SJSA1 (cell line): ENCODE data around the gene RRBP1. TPM values are rescaled to one million over a fixed set of nuclear protein-coding genes. Genes with fewer than 3 reads are reported as not detected.

Experiments
- DNase-seq, 2 experiments: peaks; one replicate each; pipeline ENCODE4 v3.0.0-alpha.2; 2015 to 2020; ENCODE audit warnings: low spot score in 2 of 2, low read depth in 1 of 2
- H3K27ac ChIP-seq: fragments of 250-450 bp; sonication (Bioruptor Pico); 2 replicates; pipeline ENCODE4 v1.5.1; 2020; ENCODE audit warnings: mild to moderate bottlenecking, moderate library complexity
- H3K27me3 ChIP-seq: fragments of 250-450 bp; sonication (Bioruptor Pico); replicated peaks from 2 replicates; pipeline ENCODE4 v1.5.1; 2020; ENCODE audit warnings: mild to moderate bottlenecking, moderate library complexity
- H3K36me3 ChIP-seq: fragments of 250-450 bp; sonication (Bioruptor Pico); 2 replicates; pipeline ENCODE4 v1.5.1; 2020; ENCODE audit warnings: mild to moderate bottlenecking
- H3K4me1 ChIP-seq: fragments of 250-450 bp; sonication (Bioruptor Pico); replicated peaks from 2 replicates; pipeline ENCODE4 v1.6.1; 2021; ENCODE audit warnings: mild to moderate bottlenecking
- H3K4me3 ChIP-seq: fragments of 250-450 bp; sonication (Bioruptor Pico); 2 replicates; pipeline ENCODE4 v1.5.1; 2020; ENCODE audit warnings: mild to moderate bottlenecking
- H3K9me3 ChIP-seq: fragments of 250-450 bp; sonication (Bioruptor Pico); replicated peaks from 2 replicates; pipeline ENCODE4 v1.5.1; 2020; ENCODE audit warnings: mild to moderate bottlenecking
- total RNA-seq: library from RNA; depleted of rRNA; stranded (reverse); fragments of >200 nt; shearing (Covaris generic); gene quantifications from 2 replicates; pipeline ENCODE4 v1.2.3, GENCODE V29; 2014

The RRBP1 gene
- total RNA-seq, 1 experiment from 2014 or later = 272 TPM

DNA sequence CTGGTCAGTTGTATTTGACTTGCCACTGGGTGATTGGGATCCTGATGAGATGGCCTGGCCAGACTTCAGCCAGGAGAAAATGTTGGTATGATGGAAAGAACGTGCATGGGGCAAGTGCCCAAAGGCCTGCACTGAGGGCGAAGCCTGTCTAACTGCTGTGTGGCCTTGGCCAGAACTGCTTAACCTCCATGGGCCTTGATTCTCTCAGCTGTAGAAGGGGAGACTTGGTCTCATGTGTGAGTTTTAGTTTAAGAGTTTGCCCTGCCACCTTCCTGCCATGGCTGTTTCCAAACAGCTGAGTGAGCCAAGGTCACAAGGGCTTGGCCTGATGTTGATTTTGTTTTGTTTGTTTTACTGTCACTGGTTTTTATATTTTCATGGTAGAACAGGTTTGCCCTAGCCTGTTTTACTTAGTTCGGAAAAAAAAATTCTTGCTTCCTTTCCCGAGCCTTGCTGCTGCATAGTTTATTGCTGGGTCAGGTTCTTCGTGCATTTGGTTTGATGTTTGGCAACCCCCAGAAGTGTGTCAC lies 76.8 kb downstream of the RRBP1 start:
- Histone ChIP-seq H3K27ac (no peak overlapping the region), H3K27me3 (no peaks in the 10 kb centered on the region), H3K36me3 (peaks cover 91% of the 10 kb centered on the region), H3K4me1 (no peaks in the 10 kb centered on the region), H3K9me3 (no peaks in the 10 kb centered on the region), H3K4me3 (no peak overlapping the region)
- DNase-seq = no peak

DNA sequence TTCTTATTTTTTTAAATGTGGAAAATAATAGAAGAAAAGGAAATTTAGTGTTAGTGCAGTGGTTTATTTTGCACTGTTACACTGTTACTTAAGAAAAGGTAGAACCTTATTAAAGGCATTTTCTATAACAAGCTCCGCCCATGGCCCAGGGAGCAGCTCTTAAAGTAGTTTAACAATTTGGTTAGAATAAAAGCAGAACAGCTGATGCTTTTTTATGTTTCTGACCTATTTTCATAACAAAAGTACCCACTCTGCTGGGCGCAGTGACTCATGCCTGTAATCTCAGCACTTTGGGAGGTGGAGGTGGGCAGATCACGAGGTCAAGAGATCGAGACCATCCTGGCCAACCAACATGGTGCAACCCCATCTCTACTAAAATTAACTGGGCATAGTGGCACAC lies 79.5 kb downstream of the RRBP1 start:
- Histone ChIP-seq H3K27ac (no peak overlapping the region), H3K4me1 (no peaks in the 10 kb centered on the region), H3K9me3 (no peaks in the 10 kb centered on the region; the same call in 1 of the 2 replicates), H3K27me3 (no peaks in the 10 kb centered on the region), H3K4me3 (no peak overlapping the region), H3K36me3 (peaks cover 86% of the 10 kb centered on the region)
- DNase-seq = no peak

DNA sequence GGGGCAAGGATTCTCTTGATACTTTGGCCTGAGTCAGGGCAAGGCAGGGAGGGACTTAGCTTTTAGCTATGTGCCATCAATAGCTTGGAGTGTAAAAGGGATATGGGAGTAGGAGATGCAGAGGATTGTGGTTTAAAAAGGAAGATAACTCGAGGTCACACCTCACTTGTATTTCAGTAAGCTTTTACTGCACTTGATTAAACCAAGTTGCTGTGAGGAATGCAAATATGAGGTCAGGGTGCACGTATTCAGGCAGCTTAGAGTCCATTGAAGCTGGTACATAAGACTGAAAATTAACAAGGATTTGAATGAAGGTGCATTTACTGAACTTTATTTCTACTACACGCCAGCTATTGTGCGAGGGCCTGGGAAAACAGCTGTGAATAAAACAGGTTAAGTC lies 80.1 kb downstream of the RRBP1 start:
- Histone ChIP-seq H3K27me3 (no peaks in the 10 kb centered on the region), H3K9me3 (no peaks in the 10 kb centered on the region; the same call in 1 of the 2 replicates), H3K36me3 (peaks cover 83% of the 10 kb centered on the region), H3K4me3 (no peak overlapping the region), H3K27ac (no peak overlapping the region), H3K4me1 (no peaks in the 10 kb centered on the region)
- DNase-seq = no peak

DNA sequence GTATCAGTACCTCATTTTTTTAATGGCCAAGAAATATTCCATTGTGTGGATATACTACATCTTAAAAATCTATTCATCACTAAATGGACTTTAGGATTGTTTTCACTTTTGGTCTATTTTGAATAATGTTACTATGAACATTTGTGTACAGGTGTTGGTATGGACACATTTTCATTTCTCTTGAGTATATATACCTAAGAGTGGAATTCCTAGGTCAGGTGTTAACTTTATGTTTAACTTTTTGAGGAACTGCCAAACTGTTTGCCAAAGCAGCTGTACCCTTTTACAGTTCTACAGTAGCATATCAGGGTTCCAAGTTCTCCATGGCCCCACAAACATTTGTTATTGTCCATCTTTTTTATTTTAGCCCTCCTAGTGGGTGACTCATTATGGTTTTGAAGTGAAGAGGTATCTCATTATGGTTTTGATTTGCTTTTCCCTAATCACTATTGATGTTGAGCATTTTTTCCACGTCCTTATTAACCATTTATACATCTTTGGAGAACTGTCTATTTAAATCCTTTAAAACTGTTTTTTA lies 84.0 kb downstream of the RRBP1 start:
- no peak for DNase-seq
- H3K4me1 ChIP-seq = no peaks in the 10 kb centered on the region
- H3K36me3 ChIP-seq = peaks cover 55% of the 10 kb centered on the region
- no peaks in the 10 kb centered on the region for H3K27me3 ChIP-seq
- H3K4me3 ChIP-seq = no peak overlapping the region
- H3K9me3 ChIP-seq = no peaks in the 10 kb centered on the region; the same call in 1 of the 2 replicates
- H3K27ac ChIP-seq = no peak overlapping the region

DNA sequence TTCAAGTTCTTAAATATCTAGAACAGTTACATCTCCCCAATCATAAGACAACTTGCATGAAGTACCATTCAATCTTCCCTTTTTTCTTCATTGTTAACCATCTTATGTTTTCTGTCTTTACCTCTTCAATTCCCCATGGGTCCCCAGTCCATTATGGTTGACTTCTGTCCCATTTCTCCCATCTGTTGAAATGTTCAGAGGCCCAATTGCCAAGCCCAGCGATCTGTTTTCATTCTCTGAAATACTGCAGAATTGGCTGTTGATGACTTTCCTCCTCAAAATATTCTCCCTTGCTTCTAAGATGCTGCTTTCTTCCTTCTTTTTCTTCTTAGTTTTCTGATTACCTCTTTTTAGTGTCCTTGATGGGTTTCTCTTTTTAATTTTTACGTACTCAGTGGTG lies 86.2 kb downstream of the RRBP1 start:
- no peak overlapping the region for H3K4me3 ChIP-seq
- peaks cover 47% of the 10 kb centered on the region for H3K36me3 ChIP-seq
- no peak for DNase-seq
- no peaks in the 10 kb centered on the region for H3K4me1 ChIP-seq
- no peaks in the 10 kb centered on the region; the same call in 1 of the 2 replicates for H3K9me3 ChIP-seq
- H3K27ac ChIP-seq = no peak overlapping the region
- no peaks in the 10 kb centered on the region for H3K27me3 ChIP-seq

DNA sequence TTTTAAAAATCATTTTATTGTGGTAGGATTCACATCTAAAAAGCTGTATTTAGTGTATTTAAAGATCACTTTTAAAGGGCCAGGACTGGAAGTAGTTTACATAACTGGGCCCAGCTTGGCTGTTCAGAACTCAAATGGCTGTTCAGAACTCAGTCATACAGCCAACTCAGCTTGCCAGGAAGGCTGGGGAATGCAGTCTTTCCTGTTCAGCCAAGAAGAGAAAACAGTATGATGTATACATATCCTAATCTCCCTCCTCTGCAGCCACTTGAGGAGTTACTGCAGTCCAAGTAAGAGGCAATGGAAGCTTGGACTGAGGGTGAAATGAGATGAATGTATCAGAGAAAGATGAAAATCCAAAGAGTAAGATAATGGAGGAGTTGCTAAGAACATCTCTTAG lies 87.6 kb downstream of the RRBP1 start:
- Histone ChIP-seq H3K27ac (no peak overlapping the region), H3K4me3 (no peak overlapping the region), H3K4me1 (no peaks in the 10 kb centered on the region; the same call in 1 of the 2 replicates), H3K36me3 (peaks cover 34% of the 10 kb centered on the region), H3K27me3 (no peaks in the 10 kb centered on the region), H3K9me3 (no peaks in the 10 kb centered on the region; the same call in 1 of the 2 replicates)
- no peak for DNase-seq

DNA sequence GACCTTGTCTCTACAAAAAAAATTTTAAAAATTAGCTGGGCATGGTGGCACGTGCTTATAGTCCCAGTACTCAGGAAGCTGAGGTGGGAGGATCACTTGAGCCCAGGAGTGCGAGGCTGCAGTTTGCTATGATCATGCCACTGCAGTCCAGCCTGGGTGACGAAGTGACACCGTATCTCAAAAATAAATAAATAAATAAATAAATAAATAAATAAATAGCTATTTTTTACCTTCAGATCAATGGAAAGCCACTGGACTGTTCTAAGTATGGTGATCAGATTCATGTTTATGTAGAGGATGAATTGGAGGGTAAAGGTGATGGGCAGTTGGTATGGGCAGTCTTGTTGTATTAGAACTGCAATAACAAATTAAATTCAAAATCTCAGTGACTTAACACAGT lies 88.1 kb downstream of the RRBP1 start:
- Histone ChIP-seq H3K4me1 (no peaks in the 10 kb centered on the region; the same call in 1 of the 2 replicates), H3K27me3 (no peaks in the 10 kb centered on the region), H3K36me3 (peaks cover 29% of the 10 kb centered on the region), H3K9me3 (no peaks in the 10 kb centered on the region; the same call in 1 of the 2 replicates), H3K27ac (no peak overlapping the region), H3K4me3 (no peak overlapping the region)
- no peak for DNase-seq

DNA sequence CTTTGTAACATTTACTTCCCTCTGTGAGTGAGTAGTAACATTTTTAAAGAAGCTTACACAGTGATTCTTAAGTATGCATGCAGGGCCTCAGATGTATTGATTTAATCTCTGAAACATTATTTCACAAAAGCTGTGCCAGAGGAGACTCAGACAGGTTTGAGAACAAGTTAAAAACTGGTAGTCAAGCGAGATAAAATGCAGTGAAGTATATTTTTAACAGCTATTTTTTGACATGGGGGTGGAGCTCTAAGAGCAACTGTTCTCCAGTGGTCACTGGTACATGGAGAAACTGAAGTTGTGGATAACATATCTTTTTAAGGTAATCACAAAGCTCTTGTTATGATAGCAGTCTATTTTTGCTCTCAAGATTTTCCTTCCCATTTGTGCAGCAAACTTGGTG lies 91.8 kb downstream of the RRBP1 start:
- Histone ChIP-seq H3K4me3 (no peak overlapping the region), H3K4me1 (no peaks in the 10 kb centered on the region; the same call in 1 of the 2 replicates)

DNA sequence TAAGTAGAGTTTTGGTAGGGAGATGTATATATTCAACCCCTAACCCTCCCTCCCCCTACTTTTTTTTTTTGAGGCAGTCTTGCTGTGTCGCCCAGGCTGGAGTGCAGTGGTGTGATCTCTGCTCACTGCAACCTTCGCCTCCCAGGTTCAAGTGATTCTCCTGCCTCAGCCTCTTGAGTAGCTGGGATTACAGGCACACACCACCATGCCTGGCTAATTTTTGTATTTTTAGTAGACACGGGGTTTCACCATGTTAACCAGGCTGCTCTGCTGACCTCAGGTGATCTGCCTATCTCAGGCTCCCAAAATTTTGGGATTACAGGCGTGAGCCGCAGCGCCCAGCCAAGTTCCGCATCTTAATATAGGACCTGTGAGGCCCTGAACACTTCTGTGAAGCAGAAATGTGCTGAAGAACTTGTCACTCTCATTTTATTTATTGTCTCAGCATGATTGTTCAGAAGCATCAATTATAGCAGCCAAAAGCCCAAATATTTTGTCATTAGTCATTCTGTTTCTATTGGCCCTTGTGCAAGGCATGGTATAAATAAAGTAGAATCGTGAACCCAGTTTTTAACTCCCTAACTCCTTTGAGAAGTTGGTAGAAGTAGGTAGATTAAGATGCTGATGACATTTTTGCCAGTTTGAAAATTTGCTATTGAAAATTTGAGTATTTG lies 92.7 kb downstream of the RRBP1 start:
- Histone ChIP-seq H3K27me3 (no peaks in the 10 kb centered on the region), H3K9me3 (no peaks in the 10 kb centered on the region), H3K27ac (no peak overlapping the region), H3K36me3 (peaks cover 38% of the 10 kb centered on the region), H3K4me3 (no peak overlapping the region), H3K4me1 (no peaks in the 10 kb centered on the region; the same call in 1 of the 2 replicates)
- DNase-seq = no peak

More for the DNA sequence above, 91.8 kb downstream of the RRBP1 start:
- H3K36me3 ChIP-seq = peaks cover 33% of the 10 kb centered on the region
- no peaks in the 10 kb centered on the region for H3K27me3 ChIP-seq
- H3K9me3 ChIP-seq = no peaks in the 10 kb centered on the region
- H3K27ac ChIP-seq = no peak overlapping the region
- DNase-seq = no peak

DNA sequence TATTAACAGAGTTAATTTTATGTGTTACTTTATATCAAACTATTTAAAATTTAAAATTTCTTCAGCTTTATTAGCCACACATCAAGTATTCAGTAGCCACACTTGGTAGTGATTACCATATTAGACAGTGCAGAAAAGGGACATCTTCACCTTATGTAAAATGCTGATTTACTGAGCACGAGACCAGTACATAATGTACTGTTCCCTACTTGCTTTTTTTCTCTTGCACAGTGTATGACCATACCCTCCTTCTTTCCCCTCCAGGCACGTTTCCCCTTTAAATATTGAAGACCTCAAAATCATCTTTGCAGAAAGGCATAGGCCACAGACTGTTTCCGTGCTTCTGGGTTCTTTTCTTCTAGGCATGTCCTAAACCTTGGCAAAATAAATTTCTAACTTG lies 94.2 kb downstream of the RRBP1 start:
- no peak for DNase-seq
- no peak overlapping the region for H3K27ac ChIP-seq
- H3K9me3 ChIP-seq = no peaks in the 10 kb centered on the region
- no peak overlapping the region for H3K4me3 ChIP-seq
- no peaks in the 10 kb centered on the region for H3K27me3 ChIP-seq
- H3K36me3 ChIP-seq = peaks cover 44% of the 10 kb centered on the region
- H3K4me1 ChIP-seq = no peaks in the 10 kb centered on the region; the same call in 1 of the 2 replicates

DNA sequence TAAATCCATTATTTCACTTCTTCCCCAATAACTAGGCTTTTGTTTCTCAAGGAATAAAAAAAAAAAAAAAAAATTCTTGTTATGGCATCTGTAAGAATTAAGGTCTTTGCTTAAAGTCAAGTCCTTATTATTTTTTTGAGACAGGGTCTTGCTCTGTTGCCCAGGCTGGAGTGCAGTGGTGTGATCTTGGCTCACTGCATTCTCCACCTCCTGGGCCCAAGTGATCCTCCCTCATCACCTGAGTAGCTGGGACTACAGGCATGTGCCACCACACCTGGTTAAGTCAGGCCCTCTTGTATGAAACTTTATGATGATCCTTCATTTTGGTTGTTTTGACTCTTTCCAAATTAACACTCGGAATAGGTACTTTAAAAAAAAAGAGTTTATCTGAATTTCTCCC lies 94.9 kb downstream of the RRBP1 start:
- Histone ChIP-seq H3K9me3 (no peaks in the 10 kb centered on the region), H3K4me3 (no peak overlapping the region), H3K27ac (no peak overlapping the region), H3K36me3 (peaks cover 45% of the 10 kb centered on the region), H3K4me1 (no peaks in the 10 kb centered on the region; the same call in 1 of the 2 replicates), H3K27me3 (no peaks in the 10 kb centered on the region)
- DNase-seq = no peak

DNA sequence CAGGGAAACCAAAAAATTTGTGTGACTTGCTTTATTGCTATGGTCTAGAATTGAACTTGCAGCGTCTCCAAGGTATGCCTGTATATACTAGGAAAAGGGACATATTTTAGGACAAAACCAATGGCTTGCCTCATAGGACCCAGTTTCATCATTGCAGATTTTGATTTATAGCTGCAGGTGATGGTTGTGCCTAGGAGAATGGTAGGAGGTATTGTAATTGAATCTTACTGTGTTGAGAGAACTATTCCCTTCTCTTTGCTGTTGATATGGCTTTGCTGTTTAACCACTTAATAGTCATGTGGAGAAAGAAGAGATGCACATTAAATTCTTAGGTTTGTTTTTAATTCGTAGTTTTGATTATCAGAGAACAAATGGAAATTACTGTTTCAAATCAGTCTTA lies 95.8 kb downstream of the RRBP1 start:
- no peaks in the 10 kb centered on the region for H3K27me3 ChIP-seq
- H3K9me3 ChIP-seq = no peaks in the 10 kb centered on the region
- H3K27ac ChIP-seq = no peak overlapping the region
- no peak for DNase-seq
- H3K4me1 ChIP-seq = no peaks in the 10 kb centered on the region; the same call in 1 of the 2 replicates
- H3K4me3 ChIP-seq = no peak overlapping the region
- peaks cover 41% of the 10 kb centered on the region for H3K36me3 ChIP-seq

DNA sequence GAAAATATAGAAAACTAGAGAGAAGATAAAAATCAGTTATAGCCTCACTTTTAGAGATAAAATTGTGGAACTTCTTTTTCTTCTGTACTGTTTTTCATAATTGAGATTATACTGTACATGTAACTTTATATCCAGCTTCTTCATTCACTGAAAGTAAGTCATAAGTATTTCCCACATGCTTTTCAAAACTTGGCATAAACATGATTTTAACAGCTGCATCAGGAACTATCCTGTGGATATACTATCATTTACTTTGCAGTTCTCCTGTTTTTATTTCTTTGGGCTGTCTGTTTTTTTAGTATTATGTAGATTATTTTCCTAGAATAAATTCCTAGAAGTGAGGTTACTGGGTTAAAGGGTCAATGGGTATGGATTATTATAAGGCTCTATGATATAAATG lies 97.4 kb downstream of the RRBP1 start:
- no peak overlapping the region for H3K27ac ChIP-seq
- peaks cover 1% of the 10 kb centered on the region; the same call in 1 of the 2 replicates for H3K4me1 ChIP-seq
- no peaks in the 10 kb centered on the region for H3K27me3 ChIP-seq
- peaks cover 53% of the 10 kb centered on the region for H3K36me3 ChIP-seq
- no peaks in the 10 kb centered on the region for H3K9me3 ChIP-seq
- no peak for DNase-seq
- H3K4me3 ChIP-seq = no peak overlapping the region

DNA sequence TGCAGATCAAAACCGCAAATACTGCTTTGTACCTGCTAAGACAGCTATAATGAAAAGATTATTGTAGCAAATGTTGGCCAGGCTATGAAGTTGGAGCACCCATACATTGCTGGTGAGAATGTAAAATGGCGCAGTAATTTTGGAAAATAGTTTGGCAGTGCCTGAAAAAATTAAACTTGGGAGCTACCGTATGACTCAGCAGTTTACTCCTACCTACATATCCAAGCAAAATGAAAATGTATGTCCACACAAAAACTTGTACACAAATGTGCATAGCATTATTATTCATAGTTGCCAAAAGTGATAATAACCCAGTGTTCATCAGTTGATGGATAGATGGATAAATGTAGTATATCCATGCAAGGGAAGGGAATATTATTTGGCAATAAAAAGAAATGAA lies 98.9 kb downstream of the RRBP1 start:
- no peaks in the 10 kb centered on the region for H3K27me3 ChIP-seq
- H3K27ac ChIP-seq = no peak overlapping the region
- H3K9me3 ChIP-seq = no peaks in the 10 kb centered on the region
- H3K36me3 ChIP-seq = peaks cover 58% of the 10 kb centered on the region
- H3K4me3 ChIP-seq = no peak overlapping the region
- no peak for DNase-seq
- peaks cover 10% of the 10 kb centered on the region; the same call in 1 of the 2 replicates for H3K4me1 ChIP-seq
